Erythroblast (primary cell): Measurements from ENCODE around the gene ZNF280B.
"Not testable (repeated sequence)": the region's sequence is repeated elsewhere in the genome, so short reads cannot be mapped to it uniquely, and the experiment has no call there.

Source experiments
- GATA1 ChIP-seq: IDR thresholded peaks from 2 replicates; pipeline ENCODE4 v1.6.1; 2011; ENCODE audit warnings: low read depth, mild to moderate bottlenecking, control low read depth, low read length, moderate library complexity
- POLR2A ChIP-seq: IDR thresholded peaks from 2 replicates; pipeline ENCODE4 v1.6.1; 2011; ENCODE audit warnings: mild to moderate bottlenecking, low read length

GRCh38 chr22:22444007-22444589 is 64.4 kb downstream of the ZNF280B start:
- TF ChIP-seq POLR2A, GATA1: not testable (repeated sequence)
